GM18505 (cell line): ENCODE results near the gene AMMECR1L.
A peak's percentile ranks its signal among the peaks of the same experiment; 100 is the strongest.
"Not testable (repeated sequence)": the region's sequence is repeated elsewhere in the genome, so short reads cannot be mapped to it uniquely, and the experiment has no call there.

Source experiments
- ATAC-seq: cut with Tn5 transposase; IDR thresholded peaks from one replicate; pipeline ENCODE4 v1.9.1; 2021; ENCODE audit not compliant: unreplicated experiment
- POLR2A ChIP-seq: IDR thresholded peaks from 4 replicates; pipeline ENCODE4 v1.6.1; 2011; ENCODE audit warnings: borderline replicate concordance; ENCODE audit not compliant: insufficient read depth, insufficient read length; ENCODE audit errors: extremely low read depth

The AMMECR1L gene

DNA sequence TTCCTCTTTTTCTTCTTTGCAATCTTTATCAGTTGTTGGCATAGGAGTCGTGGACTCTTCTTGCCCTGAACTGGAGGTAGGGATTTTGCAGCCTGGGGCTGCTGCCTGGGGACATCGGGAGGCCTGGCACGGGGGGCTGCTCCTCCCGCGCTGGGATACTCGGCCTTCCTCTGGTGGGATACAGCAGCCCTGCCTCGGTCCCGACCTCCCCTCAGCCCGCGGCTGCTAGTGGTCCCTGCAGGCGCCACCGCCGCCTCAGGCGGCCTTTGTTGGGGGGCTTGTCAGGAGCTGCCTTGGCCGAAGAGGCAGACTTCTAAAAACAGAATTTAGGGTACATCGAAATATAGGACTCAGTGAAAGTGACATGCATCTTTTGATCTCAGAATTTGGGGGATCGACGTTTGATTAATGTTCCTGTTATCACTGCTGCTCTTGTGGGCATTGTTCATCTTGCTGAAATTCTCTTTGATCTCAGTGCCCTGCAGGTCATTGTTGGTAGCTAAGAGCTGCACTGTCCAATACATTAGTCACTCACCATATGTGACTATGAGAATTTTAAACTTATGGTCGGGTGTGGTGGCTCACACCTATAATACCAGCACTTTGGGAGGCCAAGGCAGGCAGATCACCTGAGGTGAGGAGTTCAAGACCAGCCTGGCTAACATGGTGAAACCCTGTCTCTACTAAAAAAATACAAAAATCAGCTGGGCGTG, 44.1 kb downstream of the AMMECR1L start:
- TF ChIP-seq POLR2A, result no peak
- ATAC-seq, result no peak

DNA sequence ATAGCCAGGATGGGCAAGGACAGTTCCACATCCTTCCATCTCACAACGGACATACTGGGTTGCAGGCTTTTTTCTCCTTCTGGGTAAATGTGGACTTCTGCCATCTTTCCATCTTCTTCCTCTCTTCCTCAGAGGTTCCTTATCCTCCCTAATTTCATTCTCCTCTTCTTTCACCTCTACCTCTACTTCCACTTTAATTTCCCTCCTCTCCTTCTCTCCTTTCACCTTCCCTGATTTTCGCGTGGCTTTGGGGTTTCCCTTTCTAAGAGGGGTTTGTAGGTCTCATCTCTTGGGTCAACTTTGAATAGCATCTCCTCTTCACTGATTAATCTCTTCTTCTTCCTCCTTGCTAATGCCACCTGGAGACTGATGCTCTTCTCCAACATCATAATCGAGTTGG, 44.9 kb downstream of the AMMECR1L start:
- no peak for TF ChIP-seq POLR2A
- ATAC-seq, result no peak

DNA sequence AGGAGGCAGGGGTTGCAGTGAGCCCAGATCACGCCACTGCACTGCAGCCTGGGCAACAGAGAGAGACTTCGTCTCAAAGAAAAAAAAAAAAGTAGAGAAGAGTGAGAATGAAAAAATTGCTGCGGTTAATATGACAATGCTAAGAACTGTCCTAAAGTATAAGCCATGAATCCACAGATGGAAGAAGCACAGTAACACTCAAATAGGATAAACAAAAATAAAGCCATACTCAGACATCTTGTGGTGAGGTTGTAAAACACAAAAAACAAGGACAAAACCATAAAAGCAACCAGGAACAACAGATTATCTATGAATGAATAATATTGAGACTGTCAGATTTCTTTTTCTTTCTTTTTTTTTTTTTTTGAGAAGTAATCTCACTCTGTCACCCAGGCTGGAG, 50.8 kb downstream of the AMMECR1L start:
- TF ChIP-seq POLR2A, result no peak
- no peak for ATAC-seq

DNA sequence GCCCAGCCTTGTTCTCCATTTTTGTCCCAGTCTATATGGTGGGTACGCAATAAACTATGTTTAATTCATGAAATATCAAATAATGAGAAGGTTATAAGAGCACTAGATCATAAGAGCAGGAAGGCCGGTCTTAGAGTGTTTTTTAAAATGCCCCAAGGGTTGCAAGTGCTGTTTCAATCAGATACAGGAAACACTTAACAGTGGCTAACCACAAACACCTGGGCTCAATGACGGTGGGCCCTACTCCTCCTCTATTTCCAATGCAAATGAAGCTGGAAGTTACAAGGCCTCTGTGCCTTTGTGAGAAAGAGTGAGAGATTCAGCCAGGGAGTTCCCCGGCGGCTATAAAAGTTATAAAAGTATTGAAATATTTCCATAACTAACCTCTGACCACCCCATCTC, 55.9 kb downstream of the AMMECR1L start:
- TF ChIP-seq POLR2A, result peak; percentile 26

DNA sequence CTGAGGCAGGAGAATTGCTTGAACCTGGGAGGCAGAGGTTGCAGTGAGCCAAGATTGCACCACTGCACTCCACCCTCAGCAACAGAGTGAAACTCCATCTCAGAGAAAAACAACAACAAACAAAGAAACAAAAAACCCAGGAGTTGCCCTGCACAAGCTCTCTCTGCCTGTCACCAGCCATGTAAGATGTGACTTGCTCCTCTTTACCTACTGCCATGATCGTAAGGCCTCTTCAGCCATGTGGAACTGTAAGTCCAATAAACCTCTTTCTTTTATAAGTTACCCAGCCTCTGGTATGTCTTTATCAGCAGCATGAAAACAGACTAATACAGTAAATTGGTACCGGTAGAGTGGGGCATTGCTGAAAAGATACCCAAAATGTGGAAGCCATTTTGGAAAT, 59.0 kb downstream of the AMMECR1L start:
- not testable (repeated sequence) for ATAC-seq

More for the DNA sequence above, 55.9 kb downstream of the AMMECR1L start:
- peak; percentile 96 for ATAC-seq

DNA sequence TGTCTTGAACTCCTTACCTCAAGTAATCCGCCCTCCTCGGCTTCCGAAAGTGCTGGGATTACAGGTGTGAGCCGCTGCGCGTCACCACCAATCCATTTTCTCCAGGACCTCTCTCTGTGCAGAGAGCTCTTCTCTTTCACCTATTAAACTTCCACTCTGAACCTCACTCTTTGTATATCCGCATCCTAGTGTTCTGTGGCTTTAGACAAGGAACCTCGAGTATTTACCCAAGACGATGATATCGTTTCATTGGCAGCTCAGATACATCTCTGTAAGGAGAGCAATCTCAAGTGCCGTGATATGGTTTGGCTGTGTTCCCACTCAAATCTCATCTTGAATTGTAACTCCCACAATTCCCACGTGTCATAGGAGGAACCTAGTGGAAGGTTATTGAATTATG, 59.7 kb downstream of the AMMECR1L start:
- no peak for ATAC-seq
- no peak for TF ChIP-seq POLR2A

DNA sequence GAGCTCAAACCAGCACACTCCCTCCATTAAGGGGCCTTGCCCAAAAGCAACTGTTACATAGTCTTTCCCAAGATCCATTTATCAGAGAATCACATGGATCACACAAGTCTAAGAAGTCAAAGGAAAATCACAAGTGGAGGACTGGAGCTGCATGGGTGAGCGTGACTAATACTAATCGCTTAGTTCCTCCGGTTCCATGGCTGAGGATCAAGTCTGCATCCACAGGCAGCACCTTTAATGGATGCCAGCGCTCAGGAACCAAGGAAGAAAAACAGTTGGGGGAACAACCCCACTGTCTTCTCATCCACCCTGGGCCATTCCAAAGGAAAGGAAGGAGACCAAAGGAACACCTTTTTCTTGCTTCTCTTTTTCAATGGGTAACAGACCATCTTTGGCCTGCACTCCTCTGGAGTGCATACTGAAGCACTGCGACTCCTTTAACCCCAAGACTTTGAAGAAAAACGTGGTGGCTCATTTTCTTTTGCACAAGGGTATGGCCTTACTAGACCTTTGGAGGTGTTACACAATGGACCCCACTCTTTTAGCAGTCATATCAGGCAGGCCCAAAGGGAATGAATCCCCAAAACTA, 65.6 kb downstream of the AMMECR1L start:
- TF ChIP-seq POLR2A, result no peak

DNA sequence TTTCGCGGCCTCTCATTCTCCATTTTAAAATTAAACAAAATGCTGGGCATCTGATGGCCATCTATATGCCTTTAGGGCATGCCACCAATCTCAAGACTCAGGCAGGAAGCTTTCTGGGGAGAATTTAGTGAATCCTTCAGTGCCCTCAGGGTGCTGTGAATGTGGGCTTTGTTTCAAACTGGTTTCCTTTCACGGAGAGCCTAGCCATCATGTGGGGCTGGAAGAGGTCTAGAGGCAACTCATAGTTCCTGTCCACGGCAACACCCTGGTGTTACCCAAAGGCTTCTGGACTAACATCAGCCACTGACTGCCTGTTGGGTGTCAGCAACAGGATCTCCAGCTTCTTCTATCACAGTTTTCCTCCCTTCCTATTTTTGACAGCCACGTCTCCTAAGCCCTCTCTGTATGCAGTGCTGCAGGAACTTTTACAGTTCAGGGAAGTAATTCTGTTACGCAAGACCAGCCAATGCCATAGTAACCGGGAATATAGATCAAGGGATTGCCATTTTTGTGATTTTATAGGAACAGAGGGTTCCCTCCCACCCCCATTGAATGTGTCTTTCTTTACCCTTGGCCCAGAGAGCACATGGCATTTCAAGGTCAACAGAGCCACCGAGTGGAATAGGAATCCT, 66.8 kb downstream of the AMMECR1L start:
- no peak for ATAC-seq
- no peak for TF ChIP-seq POLR2A

More for the DNA sequence above, 65.6 kb downstream of the AMMECR1L start:
- ATAC-seq, result no peak

DNA sequence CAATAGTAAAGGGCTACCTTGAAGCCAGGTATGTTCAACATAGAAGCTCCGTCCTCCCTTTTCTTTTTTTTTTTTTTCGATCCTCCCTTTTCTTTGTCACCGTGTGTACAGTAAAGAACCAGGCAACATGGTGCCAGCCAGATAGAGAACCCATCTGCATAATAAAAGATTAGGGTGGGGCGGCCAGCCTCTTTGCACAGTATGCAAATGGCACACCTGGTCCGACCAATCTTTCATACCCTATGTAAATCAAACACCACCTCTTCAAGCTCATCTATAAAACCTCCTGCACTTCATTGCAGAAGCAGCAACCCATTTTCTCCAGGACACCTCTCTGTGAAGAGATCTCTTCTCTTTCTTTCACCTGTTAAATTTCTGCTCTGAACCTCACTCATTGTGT, 67.5 kb downstream of the AMMECR1L start:
- no peak for ATAC-seq

DNA sequence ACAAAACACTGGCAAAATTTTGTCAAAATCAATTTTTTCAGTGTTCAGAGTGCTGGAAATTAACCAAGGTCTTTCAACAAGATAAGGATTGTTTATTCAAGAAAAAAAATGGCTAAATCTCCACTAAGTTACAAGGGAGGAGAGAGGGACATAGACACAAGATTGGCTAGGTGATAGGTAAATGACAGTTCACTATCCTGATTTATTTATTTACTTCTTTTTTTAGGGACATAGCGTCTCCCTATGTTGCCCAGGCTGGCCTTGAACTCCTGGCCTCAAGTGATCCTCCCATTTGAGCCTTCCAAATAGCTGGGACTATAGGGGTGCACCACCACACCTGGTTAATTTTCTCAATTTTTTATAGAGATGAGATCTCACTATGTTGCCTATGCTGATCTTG, 71.1 kb downstream of the AMMECR1L start:
- ATAC-seq, result no peak
- TF ChIP-seq POLR2A, result no peak

More for the DNA sequence above, 67.5 kb downstream of the AMMECR1L start:
- no peak for TF ChIP-seq POLR2A

DNA sequence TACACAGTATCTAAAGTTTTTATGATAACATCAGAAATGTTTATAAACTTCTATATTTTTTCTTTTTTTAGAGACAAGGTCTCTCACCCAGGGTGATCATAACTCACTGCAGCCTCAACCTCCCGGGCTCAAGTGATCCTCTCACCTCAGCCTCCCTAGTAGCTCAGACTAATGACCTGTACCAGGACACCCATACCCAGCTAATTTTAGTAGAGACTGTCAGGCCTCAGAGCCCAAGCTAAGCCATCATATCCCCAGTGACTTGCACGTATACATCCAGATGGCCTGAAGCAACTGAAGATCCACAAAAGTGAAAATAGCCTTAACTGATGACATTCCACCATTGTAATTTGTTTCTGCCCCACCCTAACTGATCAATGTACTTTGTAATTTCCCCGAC, 73.3 kb downstream of the AMMECR1L start:
- ATAC-seq, result not testable (repeated sequence)
